Measurements from ENCODE around the gene KIF26A. TPM values are rescaled to one million over a fixed set of nuclear protein-coding genes. Genes with fewer than 3 reads are reported as not detected.

KIF26A gene
- total and polyA plus RNA-seq, 8 donors = 3.6 to 13.2 (median 7.1) TPM

DNA sequence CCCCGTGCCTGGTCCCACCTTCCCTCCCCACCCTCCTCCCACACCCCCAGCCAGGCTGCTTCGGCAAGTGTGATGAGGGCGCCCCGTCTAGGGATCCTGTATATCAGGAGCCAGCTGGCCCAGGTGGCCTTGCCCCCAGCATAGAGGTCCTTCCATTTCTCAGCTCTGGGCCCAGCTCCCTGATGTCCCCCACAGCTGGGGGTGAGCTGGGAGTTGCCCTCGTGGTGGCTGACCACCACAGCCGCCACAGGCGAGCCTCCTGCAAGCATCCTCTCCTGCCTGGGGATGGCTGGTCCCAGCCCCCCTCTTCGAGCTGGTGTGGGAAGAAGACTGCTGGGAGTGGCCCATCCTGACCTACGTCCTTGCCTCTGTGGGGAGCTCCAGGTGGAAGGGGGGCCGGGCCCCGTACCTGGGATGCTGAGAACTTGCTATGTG is 45.4 kb upstream of the KIF26A start:
- Histone ChIP-seq H3K27me3 (peaks cover 0 to 3% (median 0%) of the 10 kb centered on the region in 4 donors), H3K4me3 (no peak overlapping the region), H3K9me3 (no peaks in the 10 kb centered on the region), H3K27ac (no peak overlapping the region), H3K4me1 (no peaks in the 10 kb centered on the region), H3K36me3 (no peaks in the 10 kb centered on the region)
- FAIRE-seq (no peak), ATAC-seq (no peak), DNase-seq (peak in 2 of 6 donors; percentile 20 to 53)
- TF ChIP-seq, protein P1, sequence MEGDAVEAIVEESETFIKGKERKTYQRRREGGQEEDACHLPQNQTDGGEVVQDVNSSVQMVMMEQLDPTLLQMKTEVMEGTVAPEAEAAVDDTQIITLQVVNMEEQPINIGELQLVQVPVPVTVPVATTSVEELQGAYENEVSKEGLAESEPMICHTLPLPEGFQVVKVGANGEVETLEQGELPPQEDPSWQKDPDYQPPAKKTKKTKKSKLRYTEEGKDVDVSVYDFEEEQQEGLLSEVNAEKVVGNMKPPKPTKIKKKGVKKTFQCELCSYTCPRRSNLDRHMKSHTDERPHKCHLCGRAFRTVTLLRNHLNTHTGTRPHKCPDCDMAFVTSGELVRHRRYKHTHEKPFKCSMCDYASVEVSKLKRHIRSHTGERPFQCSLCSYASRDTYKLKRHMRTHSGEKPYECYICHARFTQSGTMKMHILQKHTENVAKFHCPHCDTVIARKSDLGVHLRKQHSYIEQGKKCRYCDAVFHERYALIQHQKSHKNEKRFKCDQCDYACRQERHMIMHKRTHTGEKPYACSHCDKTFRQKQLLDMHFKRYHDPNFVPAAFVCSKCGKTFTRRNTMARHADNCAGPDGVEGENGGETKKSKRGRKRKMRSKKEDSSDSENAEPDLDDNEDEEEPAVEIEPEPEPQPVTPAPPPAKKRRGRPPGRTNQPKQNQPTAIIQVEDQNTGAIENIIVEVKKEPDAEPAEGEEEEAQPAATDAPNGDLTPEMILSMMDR (IDR thresholded peaks at IDR 0.05) = no peak
- WGBS, 2 donors = 56 to 69% methylated on average over 8 to 11 of the region's 11 CpGs
- intact Hi-C loops (cut with DNase I) = loop anchor here in 1 of 3 donors (5.0 kb wide), 1 partner anchor 39 kb away; no protein-coding TSS in a partner anchor

DNA sequence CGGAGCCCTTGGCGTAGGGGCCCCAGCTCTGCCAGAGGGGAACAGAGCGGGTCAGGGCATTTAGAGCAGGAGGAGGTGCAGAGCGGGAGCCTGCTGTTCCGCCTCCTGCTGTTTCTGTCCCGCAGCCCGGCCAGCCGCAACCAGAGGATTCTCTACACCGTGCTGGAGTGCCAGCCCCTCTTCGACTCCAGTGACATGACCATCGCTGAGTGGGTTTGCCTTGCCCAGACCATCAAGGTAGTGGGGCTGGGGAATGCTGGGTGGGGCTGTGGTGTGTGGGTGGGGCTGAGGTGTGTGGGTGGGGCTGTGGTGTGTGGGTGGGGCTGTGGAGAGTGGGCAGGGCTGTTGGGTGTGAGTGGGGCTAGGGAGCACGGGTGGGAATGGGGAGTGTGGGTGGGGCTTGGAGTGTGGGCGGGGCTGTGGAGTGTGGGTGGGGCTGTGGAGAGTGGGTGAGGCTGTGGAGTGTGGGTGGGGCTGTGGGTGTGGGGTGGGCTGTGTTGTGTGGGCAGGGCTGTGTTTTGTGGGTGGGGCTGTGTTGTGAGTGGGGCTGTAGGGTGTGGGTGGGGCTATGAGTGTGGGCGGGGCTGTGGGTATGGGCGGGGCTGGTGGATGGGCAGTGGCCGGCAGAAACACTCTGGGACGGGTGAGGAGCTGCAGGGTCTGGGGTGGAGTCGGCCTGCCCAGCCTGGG is 44.9 kb upstream of the KIF26A start:
- ATAC-seq = peak in 2 of 4 donors; percentile 13 to 23
- peaks cover 0 to 3% (median 0%) of the 10 kb centered on the region in 4 donors for H3K27me3 ChIP-seq
- H3K4me3 ChIP-seq = no peak overlapping the region
- no peaks in the 10 kb centered on the region for H3K36me3 ChIP-seq
- intact Hi-C loops (cut with DNase I) = loop anchor here in 1 of 3 donors (5.0 kb wide), 1 partner anchor 39 kb away; no protein-coding TSS in a partner anchor
- no peak overlapping the region for H3K27ac ChIP-seq
- DNase-seq = peak in 2 of 6 donors; percentile 29 to 61
- H3K4me1 ChIP-seq = no peaks in the 10 kb centered on the region
- WGBS, 2 donors = 52 to 61% methylated on average over 13 to 18 of the region's 18 CpGs
- H3K9me3 ChIP-seq = no peaks in the 10 kb centered on the region
- FAIRE-seq = no peak
- TF ChIP-seq, protein P1 (IDR thresholded peaks at IDR 0.05) = no peak

DNA sequence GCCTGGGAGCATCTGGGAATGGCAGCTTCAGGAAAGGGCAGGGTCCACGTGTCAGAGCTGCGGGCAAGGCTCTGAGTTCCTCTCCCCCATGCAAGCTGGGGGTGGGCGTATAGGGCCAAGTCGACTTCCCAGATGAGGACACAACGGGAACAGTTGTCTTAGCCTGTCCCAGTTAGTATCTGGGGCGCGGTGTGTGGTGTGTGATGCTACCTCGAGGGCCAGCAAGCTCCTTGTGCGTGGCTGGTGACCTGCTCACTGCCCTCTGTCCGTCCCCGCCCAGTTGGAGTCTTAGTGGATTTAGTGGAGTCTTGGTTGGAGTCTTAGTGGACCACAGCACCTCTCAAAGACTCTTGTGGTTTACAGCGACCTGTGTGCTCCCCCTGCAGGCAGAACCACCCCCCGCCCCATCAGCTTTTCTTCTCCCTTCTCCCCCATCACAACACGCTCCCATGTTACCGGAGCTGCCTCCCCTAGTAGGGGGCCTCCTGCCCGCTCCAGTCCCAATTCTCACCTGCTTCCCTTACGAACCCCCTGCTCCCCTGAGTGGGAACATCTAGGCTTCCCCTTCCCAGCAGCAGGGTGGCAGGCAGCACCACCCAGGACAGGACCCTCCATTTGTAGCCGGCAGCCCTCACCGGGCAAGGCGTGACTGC is 44.2 kb upstream of the KIF26A start:
- TF ChIP-seq, protein P1 (IDR thresholded peaks at IDR 0.05) = no peak
- DNase-seq (peak in 2 of 6 donors; percentile 28 to 31), FAIRE-seq (no peak), ATAC-seq (peak in 1 of 4 donors; percentile 30)
- Histone ChIP-seq H3K9me3 (no peaks in the 10 kb centered on the region), H3K27me3 (peaks cover 0 to 3% (median 0%) of the 10 kb centered on the region in 4 donors), H3K4me3 (no peak overlapping the region), H3K27ac (no peak overlapping the region), H3K36me3 (no peaks in the 10 kb centered on the region), H3K4me1 (no peaks in the 10 kb centered on the region)
- WGBS, 2 donors = 46 to 52% methylated on average over 20 of the region's 20 CpGs
- intact Hi-C loops (cut with DNase I) = loop anchor here in 1 of 3 donors (5.0 kb wide), 1 partner anchor 38 kb away; no protein-coding TSS in a partner anchor

DNA sequence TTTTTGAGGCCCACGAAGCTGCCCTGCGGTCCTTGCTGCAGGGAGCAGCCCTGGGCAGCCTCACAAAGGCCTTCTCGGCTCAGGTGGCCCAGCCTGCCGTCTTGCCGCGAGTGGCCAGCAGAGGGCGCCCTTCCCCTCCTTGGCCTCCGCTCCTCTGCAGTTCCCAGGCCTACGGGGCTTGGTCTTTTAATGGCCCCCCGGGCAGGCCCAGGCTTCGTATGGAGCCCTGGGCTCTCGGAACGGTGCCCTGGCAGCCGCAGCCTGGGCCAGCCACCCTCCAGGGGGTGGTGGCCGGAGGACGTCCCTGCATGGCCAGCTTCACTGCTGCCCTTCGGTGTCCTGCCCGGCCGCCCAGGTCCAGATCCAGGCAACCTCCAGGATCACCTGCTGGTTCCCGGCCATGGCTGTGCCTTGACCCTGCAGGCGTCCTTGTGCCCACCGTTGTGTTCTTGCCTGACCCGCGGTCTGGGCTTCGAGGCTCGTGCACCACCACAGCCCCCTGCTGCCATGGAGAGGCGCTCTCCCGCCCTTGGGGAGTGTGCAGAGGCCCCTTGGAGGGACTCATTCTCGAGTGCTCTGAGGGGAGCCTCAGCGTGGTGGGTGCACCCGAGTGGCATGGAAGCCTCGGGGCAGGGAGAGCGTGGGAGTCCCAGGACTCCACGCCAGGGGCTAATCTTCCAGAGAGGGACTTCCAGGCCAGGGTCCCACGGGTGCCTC is 43.5 kb upstream of the KIF26A start:
- no peaks in the 10 kb centered on the region for H3K9me3 ChIP-seq
- peaks cover 0 to 3% (median 0%) of the 10 kb centered on the region in 4 donors for H3K27me3 ChIP-seq
- intact Hi-C loops (cut with DNase I) = loop anchor here in 1 of 3 donors (5.0 kb wide), 1 partner anchor 37 kb away; no protein-coding TSS in a partner anchor
- WGBS, 2 donors = 34 to 38% methylated on average over 34 to 35 of the region's 35 CpGs
- H3K4me1 ChIP-seq = no peaks in the 10 kb centered on the region
- H3K4me3 ChIP-seq = no peak overlapping the region
- H3K36me3 ChIP-seq = no peaks in the 10 kb centered on the region
- no peak overlapping the region for H3K27ac ChIP-seq
- FAIRE-seq (no peak), ATAC-seq (peak; percentile 80 to 96 (median 88)), DNase-seq (peak; percentile 45 to 96 (median 81))
- TF ChIP-seq, protein P1 (IDR thresholded peaks at IDR 0.05) = peak; percentile 97 to 99 (median 98)
